Keratinocyte (primary cell): ENCODE results near the gene VOPP1. TPM values are rescaled to one million over a fixed set of nuclear protein-coding genes. Genes with fewer than 3 reads are reported as not detected.

Experiments
- DNase-seq: peaks from one replicate; pipeline ENCODE4 v3.0.0-alpha.2; 2011; ENCODE audit warnings: low read depth, missing footprints, low spot score
- FAIRE-seq: peaks from 2 replicates; lab custom pipeline; 2011; peaks lifted over from hg19 to GRCh38; lab: Jason Lieb, UNC
- H2AFZ ChIP-seq: 2 replicates; pipeline ENCODE4 v1.6.0; 2012; ENCODE audit warnings: low read length, control low read depth, inconsistent platforms; ENCODE audit not compliant: control insufficient read depth
- H3K27ac ChIP-seq: 2 replicates; pipeline ENCODE4 v1.5.1; 2011; ENCODE audit warnings: low read length; ENCODE audit not compliant: control insufficient read depth, insufficient read depth
- H3K27me3 ChIP-seq: 3 replicates; pipeline ENCODE4 v1.6.0; 2011; ENCODE audit warnings: low read length; ENCODE audit not compliant: control insufficient read depth, insufficient read depth; ENCODE audit errors: extremely low read depth
- H3K36me3 ChIP-seq, 2 experiments: 2 replicates in 1 of 2; 3 replicates in 1 of 2; pipeline ENCODE4 v1.5.1; 2011; ENCODE audit warnings: low read length in 2 of 2, mild to moderate bottlenecking in 1 of 2; ENCODE audit not compliant: control insufficient read depth in 2 of 2, insufficient read depth in 2 of 2; ENCODE audit errors: extremely low read depth in 1 of 2
- H3K4me1 ChIP-seq: 3 replicates; pipeline ENCODE4 v1.5.1; 2011; ENCODE audit warnings: low read length; ENCODE audit not compliant: control insufficient read depth, insufficient read depth; ENCODE audit errors: extremely low read depth
- H3K4me2 ChIP-seq: 3 replicates; pipeline ENCODE4 v1.6.0; 2011; ENCODE audit warnings: low read depth, low read length; ENCODE audit not compliant: control insufficient read depth, insufficient read depth; ENCODE audit errors: extremely low read depth
- H3K4me3 ChIP-seq, 3 experiments: fragments of 200-600 bp in 1 of 3; sonication (generic) in 1 of 3; 2 replicates in 2 of 3; 3 replicates in 1 of 3; pipeline ENCODE4 v1.5.1; 2011 to 2016; ENCODE audit warnings: low read length in 3 of 3, mild to moderate bottlenecking in 3 of 3, control low read depth in 2 of 3, inconsistent platforms in 1 of 3, low read depth in 1 of 3, mixed read lengths in 1 of 3, mixed run types in 1 of 3, moderate library complexity in 1 of 3; ENCODE audit not compliant: control insufficient read depth in 2 of 3, insufficient read depth in 2 of 3; ENCODE audit errors: extremely low read depth in 1 of 3
- H3K79me2 ChIP-seq: 2 replicates; pipeline ENCODE4 v1.6.0; 2012; ENCODE audit warnings: low read length; ENCODE audit not compliant: control insufficient read depth, insufficient read depth
- H3K9ac ChIP-seq: 3 replicates; pipeline ENCODE4 v1.6.0; 2011; ENCODE audit warnings: low read length; ENCODE audit not compliant: control insufficient read depth, insufficient read depth; ENCODE audit errors: extremely low read depth
- H3K9me1 ChIP-seq: 3 replicates; pipeline ENCODE4 v1.6.0; 2011; ENCODE audit warnings: low read length; ENCODE audit not compliant: control insufficient read depth, insufficient read depth; ENCODE audit errors: extremely low read depth
- H3K9me3 ChIP-seq: 2 replicates; pipeline ENCODE4 v1.5.1; 2012; ENCODE audit warnings: low read depth, low read length; ENCODE audit not compliant: control insufficient read depth
- H4K20me1 ChIP-seq: 3 replicates; pipeline ENCODE4 v1.6.0; 2011; ENCODE audit warnings: low read length; ENCODE audit not compliant: control insufficient read depth, insufficient read depth; ENCODE audit errors: extremely low read depth
- EZH2 ChIP-seq: IDR thresholded peaks from one replicate; pipeline ENCODE4 v1.6.1; 2012; ENCODE audit warnings: inconsistent platforms, mild to moderate bottlenecking, low read length, moderate library complexity
- dilution Hi-C: fragments of 300-500 bp; cut with MboI; formaldehyde crosslinking; loops from one replicate; pipeline ENCODE4 v1.7.0; 2020; ENCODE audit warnings: low sequenced_read_pairs; ENCODE audit not compliant: extremely low pct_ligation_motif_present
- polyA plus RNA-seq, 5 experiments: library from polyadenylated mRNA; depleted of rRNA in 3 of 5; stranded (reverse) in 3 of 5; stranded (forward) in 1 of 5; unstranded in 1 of 5; fragments of >200 nt; gene quantifications; 1 replicate in 1 of 5; 2 replicates in 3 of 5; 3 replicates in 1 of 5; pipeline versions ENCODE4 v1.2.1 to v1.2.3, GENCODE V29; 2011 to 2012; ENCODE audit warnings: missing spikeins in 2 of 5, low read depth in 1 of 5, low replicate concordance in 1 of 5
- TF ChIP-seq, protein P1 (sequence below), 3 experiments: IDR thresholded peaks in 1 of 3; conservative IDR thresholded peaks in 1 of 3; optimal IDR thresholded peaks in 1 of 3; 2 replicates in 2 of 3; 3 replicates in 1 of 3; pipeline versions ENCODE3 to v1.5.1; 2011; ENCODE audit warnings: low read length in 3 of 3, mild to moderate bottlenecking in 3 of 3, moderate library complexity in 2 of 3, control low read depth in 1 of 3, inconsistent platforms in 1 of 3; ENCODE audit not compliant: insufficient read depth in 2 of 3; ENCODE audit errors: extremely low read depth in 1 of 3

Gene VOPP1
- polyA plus RNA-seq, 1 donor (not counting 4 experiments of a cell fraction or from before 2014, with no cell fraction given), result 49.2 TPM

DNA sequence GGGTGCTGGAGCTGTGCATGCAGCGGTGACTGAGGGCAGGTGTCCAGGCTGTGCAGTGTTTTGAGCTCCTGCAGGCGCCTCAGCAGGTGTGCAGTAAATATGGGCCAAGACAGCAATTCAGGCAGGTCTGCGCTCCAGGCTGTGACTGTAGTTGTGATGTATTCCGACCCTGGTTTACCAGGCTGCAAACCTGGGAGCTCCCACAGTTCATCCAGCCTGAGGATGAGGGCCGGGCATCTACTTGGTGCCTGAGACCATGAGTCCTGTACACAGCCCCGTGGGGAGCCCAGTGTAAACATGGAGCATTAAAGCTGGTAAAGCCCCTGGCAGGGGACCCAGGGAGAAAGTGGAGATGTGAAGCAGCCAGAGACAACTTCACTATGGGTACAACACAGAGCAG is 82.8 kb downstream of the VOPP1 start:
- Histone ChIP-seq H3K4me1 (peaks cover 5% of the 10 kb centered on the region), H3K4me2 (no peak overlapping the region), H3K27ac (no peak overlapping the region), H3K9me1 (no peaks in the 10 kb centered on the region), H2AFZ (no peak overlapping the region), H4K20me1 (no peaks in the 10 kb centered on the region), H3K9ac (no peak overlapping the region), H3K9me3 (no peaks in the 10 kb centered on the region), H3K36me3 (peaks cover 19 to 26% of the 10 kb centered on the region in 2 experiments), H3K4me3 (no peak overlapping the region), H3K79me2 (peaks cover 2% of the 10 kb centered on the region), H3K27me3 (no peaks in the 10 kb centered on the region)
- TF ChIP-seq, protein P1, sequence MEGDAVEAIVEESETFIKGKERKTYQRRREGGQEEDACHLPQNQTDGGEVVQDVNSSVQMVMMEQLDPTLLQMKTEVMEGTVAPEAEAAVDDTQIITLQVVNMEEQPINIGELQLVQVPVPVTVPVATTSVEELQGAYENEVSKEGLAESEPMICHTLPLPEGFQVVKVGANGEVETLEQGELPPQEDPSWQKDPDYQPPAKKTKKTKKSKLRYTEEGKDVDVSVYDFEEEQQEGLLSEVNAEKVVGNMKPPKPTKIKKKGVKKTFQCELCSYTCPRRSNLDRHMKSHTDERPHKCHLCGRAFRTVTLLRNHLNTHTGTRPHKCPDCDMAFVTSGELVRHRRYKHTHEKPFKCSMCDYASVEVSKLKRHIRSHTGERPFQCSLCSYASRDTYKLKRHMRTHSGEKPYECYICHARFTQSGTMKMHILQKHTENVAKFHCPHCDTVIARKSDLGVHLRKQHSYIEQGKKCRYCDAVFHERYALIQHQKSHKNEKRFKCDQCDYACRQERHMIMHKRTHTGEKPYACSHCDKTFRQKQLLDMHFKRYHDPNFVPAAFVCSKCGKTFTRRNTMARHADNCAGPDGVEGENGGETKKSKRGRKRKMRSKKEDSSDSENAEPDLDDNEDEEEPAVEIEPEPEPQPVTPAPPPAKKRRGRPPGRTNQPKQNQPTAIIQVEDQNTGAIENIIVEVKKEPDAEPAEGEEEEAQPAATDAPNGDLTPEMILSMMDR (optimal IDR thresholded peaks at IDR 0.05 in 1 of 3, IDR thresholded peaks at IDR 0.05 in 1 of 3, conservative IDR thresholded peaks at IDR 0.05 in 1 of 3; ENCODE audit: extremely low read depth in 1 of 3, insufficient read depth in 2 of 3, low read length in 3 of 3), result no peak
- TF ChIP-seq EZH2, result no peak
- dilution Hi-C loops, result no loop called here
- no peak for FAIRE-seq
- DNase-seq, result no peak

DNA sequence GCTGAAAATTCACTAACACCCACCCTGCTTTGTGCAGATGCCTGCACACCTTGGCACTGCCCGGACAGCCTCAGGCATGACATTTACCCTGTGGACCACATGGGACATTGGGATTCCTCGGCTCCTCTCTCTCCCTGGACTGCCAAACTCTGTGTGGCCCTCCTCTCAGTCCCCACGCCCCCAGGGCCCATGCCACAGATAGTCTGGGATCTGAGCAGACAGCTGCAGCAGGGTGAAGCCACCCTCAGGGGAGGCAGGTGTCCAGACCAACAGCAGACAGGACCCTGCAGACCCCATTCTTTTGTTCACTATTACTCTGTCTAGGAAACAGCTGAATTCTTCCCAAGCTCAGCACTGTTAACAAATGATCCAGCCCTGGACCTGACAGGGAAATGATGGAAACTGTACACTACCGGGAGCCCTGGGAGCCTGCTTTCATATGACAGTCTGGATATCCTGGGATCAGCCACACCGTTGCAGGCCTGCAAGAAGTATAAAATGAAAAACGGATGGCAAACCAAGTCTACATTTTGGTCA is 83.4 kb downstream of the VOPP1 start:
- Histone ChIP-seq H2AFZ (no peak overlapping the region), H3K9me1 (no peaks in the 10 kb centered on the region), H3K9me3 (no peaks in the 10 kb centered on the region), H3K27ac (no peak overlapping the region), H3K4me2 (no peak overlapping the region), H3K4me3 (no peak overlapping the region), H3K27me3 (no peaks in the 10 kb centered on the region), H3K4me1 (peaks cover 2% of the 10 kb centered on the region), H3K9ac (no peak overlapping the region), H3K36me3 (peaks cover 18 to 29% of the 10 kb centered on the region in 2 experiments), H3K79me2 (peaks cover 2% of the 10 kb centered on the region), H4K20me1 (no peaks in the 10 kb centered on the region)
- FAIRE-seq, result no peak
- dilution Hi-C loops, result no loop called here
- DNase-seq, result no peak
- no peak for TF ChIP-seq EZH2
- TF ChIP-seq, protein P1 (optimal IDR thresholded peaks at IDR 0.05 in 1 of 3, IDR thresholded peaks at IDR 0.05 in 1 of 3, conservative IDR thresholded peaks at IDR 0.05 in 1 of 3; ENCODE audit: extremely low read depth in 1 of 3, insufficient read depth in 2 of 3, low read length in 3 of 3), result no peak
